HEK293 (cell line): Measurements from ENCODE around the gene TTC6.

Experiments
- CTCF ChIA-PET: fragments of 350-600 bp; formaldehyde crosslinking; extraction: SDS; loops from one replicate; lab custom pipeline; 2021; ENCODE audit warnings: antibody characterized with exemption; lab: Yijun Ruan, JAX
- POLR2A ChIA-PET: fragments of 300-600 bp; formaldehyde crosslinking; extraction: SDS; loops from one replicate; lab custom pipeline; 2020; ENCODE audit warnings: antibody characterized with exemption, inconsistent platforms; lab: Yijun Ruan, JAX
- H3K27ac ChIP-seq: fragments of 200-500 bp; sonication (Bioruptor generic); 2 replicates; pipeline ENCODE4 v1.5.1; 2014; ENCODE audit warnings: low read depth, low read length, control low read depth, inconsistent platforms; ENCODE audit errors: extremely low read depth
- H3K36me3 ChIP-seq, 2 experiments: fragments of 200-500 bp in 1 of 2; sonication (Bioruptor generic) in 1 of 2; 1 replicate in 1 of 2; 2 replicates in 1 of 2; pipeline ENCODE4 v1.5.1; 2014 to 2017; ENCODE audit warnings: inconsistent platforms in 2 of 2, low read length in 2 of 2; ENCODE audit not compliant: control insufficient read depth in 2 of 2, insufficient read depth in 1 of 2
- H3K4me1 ChIP-seq: fragments of 200-500 bp; sonication (Bioruptor generic); 2 replicates; pipeline ENCODE4 v1.5.1; 2014; ENCODE audit warnings: mild to moderate bottlenecking, low read length, inconsistent platforms; ENCODE audit not compliant: control insufficient read depth, insufficient read depth
- H3K4me3 ChIP-seq: 2 replicates; pipeline ENCODE4 v1.5.1; 2011; ENCODE audit warnings: low read depth, mild to moderate bottlenecking, control low read depth, low read length, moderate library complexity
- H3K9me3 ChIP-seq: fragments of 200-500 bp; sonication (Bioruptor generic); 2 replicates; pipeline ENCODE4 v1.5.1; 2014; ENCODE audit warnings: low read depth, low read length, inconsistent platforms; ENCODE audit not compliant: control insufficient read depth, insufficient read depth
- AEBP2 ChIP-seq: fragments of 450-650 bp; formaldehyde crosslinking; IDR thresholded peaks from 2 replicates; pipeline ENCODE4 v1.5.1; 2016; ENCODE audit warnings: missing biosample characterization, missing genetic modification characterization, borderline replicate concordance
- BCL6B ChIP-seq: fragments of 450-650 bp; formaldehyde crosslinking; IDR thresholded peaks from 2 replicates; pipeline ENCODE4 v1.5.1; 2017; ENCODE audit warnings: missing biosample characterization, missing genetic modification characterization
- ELK4 ChIP-seq: IDR thresholded peaks from 2 replicates; pipeline ENCODE4 v1.6.1; 2011; ENCODE audit warnings: mild to moderate bottlenecking, low read depth, low read length, borderline replicate concordance
- FEZF1 ChIP-seq: fragments of 450-650 bp; formaldehyde crosslinking; IDR thresholded peaks from 2 replicates; pipeline ENCODE4 v1.5.1; 2016; ENCODE audit warnings: missing biosample characterization, missing genetic modification characterization
- GFI1B ChIP-seq: fragments of 450-650 bp; formaldehyde crosslinking; IDR thresholded peaks from 2 replicates; pipeline ENCODE4 v1.5.1; 2016; ENCODE audit warnings: missing biosample characterization, missing genetic modification characterization
- HIC1 ChIP-seq: fragments of 450-650 bp; formaldehyde crosslinking; IDR thresholded peaks from 2 replicates; pipeline ENCODE4 v1.5.1; 2016; ENCODE audit warnings: missing biosample characterization, missing genetic modification characterization
- PRDM6 ChIP-seq: fragments of 450-650 bp; formaldehyde crosslinking; IDR thresholded peaks from 2 replicates; pipeline ENCODE4 v1.5.1; 2017; ENCODE audit warnings: missing biosample characterization, missing genetic modification characterization
- SETDB1 ChIP-seq: IDR thresholded peaks from one replicate; pipeline ENCODE4 v1.6.1; 2017; ENCODE audit warnings: mild to moderate bottlenecking, low read length, moderate library complexity, mixed read lengths; ENCODE audit not compliant: insufficient read length
- TSHZ1 ChIP-seq: fragments of 450-650 bp; formaldehyde crosslinking; IDR thresholded peaks from 2 replicates; pipeline ENCODE4 v1.5.1; 2016; ENCODE audit warnings: missing biosample characterization, missing genetic modification characterization, borderline replicate concordance
- ZBTB1 ChIP-seq: fragments of 450-650 bp; formaldehyde crosslinking; IDR thresholded peaks from 2 replicates; pipeline ENCODE4 v1.5.1; 2016; ENCODE audit warnings: missing biosample characterization, missing genetic modification characterization
- ZBTB17 ChIP-seq: fragments of 450-650 bp; formaldehyde crosslinking; IDR thresholded peaks from 2 replicates; pipeline ENCODE4 v1.5.1; 2016; ENCODE audit warnings: missing biosample characterization, missing genetic modification characterization
- ZBTB6 ChIP-seq: fragments of 450-650 bp; formaldehyde crosslinking; IDR thresholded peaks from 2 replicates; pipeline ENCODE4 v1.5.1; 2017; ENCODE audit warnings: missing biosample characterization, missing genetic modification characterization
- ZBTB8A ChIP-seq: fragments of 450-650 bp; formaldehyde crosslinking; IDR thresholded peaks from 2 replicates; pipeline ENCODE4 v1.5.1; 2016; ENCODE audit warnings: missing biosample characterization, missing genetic modification characterization
- ZNF211 ChIP-seq: fragments of 450-650 bp; formaldehyde crosslinking; IDR thresholded peaks from 2 replicates; pipeline ENCODE4 v1.5.1; 2016; ENCODE audit warnings: low read depth, missing biosample characterization, missing genetic modification characterization
- ZNF266 ChIP-seq: fragments of 450-650 bp; formaldehyde crosslinking; IDR thresholded peaks from 2 replicates; pipeline ENCODE4 v1.5.1; 2016; ENCODE audit warnings: missing biosample characterization, missing genetic modification characterization, low read depth
- ZNF423 ChIP-seq: fragments of 450-650 bp; formaldehyde crosslinking; IDR thresholded peaks from 2 replicates; pipeline ENCODE4 v1.5.1; 2016; ENCODE audit warnings: missing biosample characterization, missing genetic modification characterization
- ZNF600 ChIP-seq: fragments of 450-650 bp; formaldehyde crosslinking; IDR thresholded peaks from 2 replicates; pipeline ENCODE4 v1.5.1; 2016; ENCODE audit warnings: missing biosample characterization, missing genetic modification characterization
- ZNF623 ChIP-seq: fragments of 450-650 bp; formaldehyde crosslinking; IDR thresholded peaks from 2 replicates; pipeline ENCODE4 v1.5.1; 2016; ENCODE audit warnings: missing biosample characterization, missing genetic modification characterization
- ZNF704 ChIP-seq: fragments of 450-650 bp; formaldehyde crosslinking; IDR thresholded peaks from 2 replicates; pipeline ENCODE4 v1.5.1; 2016; ENCODE audit warnings: missing biosample characterization, missing genetic modification characterization
- ZNF747 ChIP-seq: fragments of 450-650 bp; formaldehyde crosslinking; IDR thresholded peaks from 2 replicates; pipeline ENCODE4 v1.5.1; 2016; ENCODE audit warnings: missing biosample characterization, missing genetic modification characterization
- ZNF776 ChIP-seq: fragments of 450-650 bp; formaldehyde crosslinking; IDR thresholded peaks from 2 replicates; pipeline ENCODE4 v1.5.0; 2017; ENCODE audit warnings: missing biosample characterization, missing genetic modification characterization, borderline replicate concordance
- ZSCAN16 ChIP-seq: fragments of 450-650 bp; formaldehyde crosslinking; IDR thresholded peaks from 2 replicates; pipeline ENCODE4 v1.5.1; 2016; ENCODE audit warnings: missing biosample characterization, missing genetic modification characterization
- ZXDB ChIP-seq: fragments of 450-650 bp; formaldehyde crosslinking; IDR thresholded peaks from 2 replicates; pipeline ENCODE4 v1.5.1; 2016; ENCODE audit warnings: missing biosample characterization, missing genetic modification characterization

Gene TTC6

GRCh38 chr14:37571391-37571790 lies 24.0 kb upstream of the TTC6 start (continued):
- TF ChIP-seq ZNF266 (no peak), FEZF1 (no peak)

GRCh38 chr14:37573356-37573755 lies 22.1 kb upstream of the TTC6 start:
- H3K27ac ChIP-seq: 0 out of 2 replicates have a peak overlapping the region, but pooled peaks have one; percentile 30
- TF ChIP-seq GFI1B (tag by site-specific recombination): peak; percentile 67
- TF ChIP-seq ZBTB8A (tag by site-specific recombination): 0 out of 2 replicates have a peak, but pooled peaks have one; percentile 23
- TF ChIP-seq ELK4: no peak
- no peak for TF ChIP-seq TSHZ1 (tag by site-specific recombination)
- no peak for TF ChIP-seq ZNF623
- TF ChIP-seq ZXDB: no peak
- no peak for TF ChIP-seq HIC1 (tag by site-specific recombination)
- TF ChIP-seq BCL6B (tag by site-specific recombination): no peak
- no peak for TF ChIP-seq ZBTB1
- peak; percentile 91 for TF ChIP-seq ZBTB17
- TF ChIP-seq ZNF776 (tag by site-specific recombination): no peak
- TF ChIP-seq ZBTB6 (tag by site-specific recombination): 0 out of 2 replicates have a peak, but pooled peaks have one; percentile 19
- TF ChIP-seq ZNF704 (tag by site-specific recombination): no peak
- TF ChIP-seq ZNF423 (tag by site-specific recombination): 0 out of 2 replicates have a peak, but pooled peaks have one; percentile 36
- TF ChIP-seq PRDM6 (tag by site-specific recombination): 0 out of 2 replicates have a peak, but pooled peaks have one; percentile 19
- TF ChIP-seq ZNF211: no peak
- no peak for TF ChIP-seq ZNF600 (tag by site-specific recombination)
- TF ChIP-seq SETDB1: no peak
- TF ChIP-seq ZSCAN16: no peak
- TF ChIP-seq AEBP2 (tag by site-specific recombination): no peak
- TF ChIP-seq ZNF747 (tag by site-specific recombination): no peak
- no peaks in the 10 kb centered on the region for H3K9me3 ChIP-seq
- H3K4me3 ChIP-seq: no peak overlapping the region
- no peaks in the 10 kb centered on the region for H3K36me3 ChIP-seq
- H3K4me1 ChIP-seq: peaks cover 7% of the 10 kb centered on the region; the same call in 1 of the 2 replicates
- ChIA-PET POLR2A (no interaction called here), CTCF (no interaction called here)
